ENCODE measurements around the gene VPS4B. TPM values are rescaled to one million over a fixed set of nuclear protein-coding genes. Genes with fewer than 3 reads are reported as not detected.

Gene VPS4B
- total RNA-seq: 58.7 TPM
- long read RNA-seq, transcript VPS4B-201 (11 exons, 3,324 nt): major isoform, 103 of 115 reads
- long read RNA-seq, partial matches to known transcripts: 2 of 115 reads
- long read RNA-seq, other reads (novel, unspliced or antisense): 10 of 115 reads

- TF ChIP-seq CTCF (IDR thresholded peaks at IDR 0.05): no peak
- no peaks in the 10 kb centered on the region for H3K27me3 ChIP-seq
- H3K36me3 ChIP-seq: peaks cover 26% of the 10 kb centered on the region
- H3K4me1 ChIP-seq: peaks cover 9% of the 10 kb centered on the region
- peak; percentile 99 for ATAC-seq
- intact Hi-C loops (cut with DNase I): no loop called here
- H3K27ac ChIP-seq: peak within 1 kb of the TSS; percentile 96
- H3K4me3 ChIP-seq: peak within 1 kb of the TSS; percentile 88
- peak; percentile 100 for DNase-seq
- H3K9me3 ChIP-seq: no peaks in the 10 kb centered on the region
Observed at GRCh38 chr18:63422087-63422863, at the start of gene VPS4B. Gene VPS4B (minus strand): TSS chr18:63422476. CDS start chr18:63422259, 217 bp downstream.

GRCh38 chr18:63470751-63471150, 48.5 kb upstream of the VPS4B start:
- DNase-seq (no peak), ATAC-seq (no peak)
- no peaks in the 10 kb centered on the region for H3K9me3 ChIP-seq
- TF ChIP-seq CTCF (IDR thresholded peaks at IDR 0.05): no peak
- no peak overlapping the region for H3K4me3 ChIP-seq
- intact Hi-C loops (cut with DNase I): no loop called here
- H3K4me1 ChIP-seq: no peaks in the 10 kb centered on the region
- no peaks in the 10 kb centered on the region for H3K36me3 ChIP-seq
- no peak overlapping the region for H3K27ac ChIP-seq
- no peaks in the 10 kb centered on the region for H3K27me3 ChIP-seq

- DNase-seq: no peak
- H3K9me3 ChIP-seq: no peaks in the 10 kb centered on the region
- H3K4me1 ChIP-seq: no peaks in the 10 kb centered on the region
- no peak for TF ChIP-seq CTCF (IDR thresholded peaks at IDR 0.05)
- H3K36me3 ChIP-seq: no peaks in the 10 kb centered on the region
- H3K27me3 ChIP-seq: no peaks in the 10 kb centered on the region
- intact Hi-C loops (cut with DNase I): no loop called here
- no peak for ATAC-seq
- no peak overlapping the region for H3K27ac ChIP-seq
- no peak overlapping the region for H3K4me3 ChIP-seq
Observed at GRCh38 chr18:63468575-63468974, 46.3 kb upstream of the VPS4B start.

- intact Hi-C loops (cut with DNase I): no loop called here
- ATAC-seq: no peak
- Histone ChIP-seq H3K9me3 (no peaks in the 10 kb centered on the region), H3K4me1 (no peaks in the 10 kb centered on the region), H3K27me3 (no peaks in the 10 kb centered on the region), H3K27ac (no peak overlapping the region), H3K36me3 (no peaks in the 10 kb centered on the region), H3K4me3 (no peak overlapping the region)
- DNase-seq: no peak
- TF ChIP-seq CTCF (IDR thresholded peaks at IDR 0.05): no peak
Observed at GRCh38 chr18:63467699-63468098, 45.4 kb upstream of the VPS4B start.

GRCh38 chr18:63465059-63465458, 42.8 kb upstream of the VPS4B start:
- intact Hi-C loops (cut with DNase I): no loop called here
- DNase-seq (no peak), ATAC-seq (no peak)
- TF ChIP-seq CTCF (IDR thresholded peaks at IDR 0.05): no peak
- Histone ChIP-seq H3K4me1 (no peaks in the 10 kb centered on the region), H3K27me3 (no peaks in the 10 kb centered on the region), H3K9me3 (no peaks in the 10 kb centered on the region), H3K4me3 (no peak overlapping the region), H3K36me3 (no peaks in the 10 kb centered on the region), H3K27ac (no peak overlapping the region)
